HUES64 (cell line): ENCODE data around the gene L3MBTL4.

Experiments
- H3K27ac ChIP-seq: 2 replicates; pipeline ENCODE4 v1.7.0; 2013; ENCODE audit warnings: low read depth, low read length, inconsistent platforms
- H3K27me3 ChIP-seq: 2 replicates; pipeline ENCODE4 v1.6.1; 2013; ENCODE audit warnings: mild to moderate bottlenecking, low read length; ENCODE audit not compliant: insufficient read depth
- H3K36me3 ChIP-seq: 2 replicates; pipeline ENCODE4 v1.6.1; 2013; ENCODE audit warnings: mild to moderate bottlenecking, low read length; ENCODE audit not compliant: insufficient read depth
- H3K4me1 ChIP-seq: 2 replicates; pipeline ENCODE4 v1.6.1; 2013; ENCODE audit warnings: mild to moderate bottlenecking, low read length, moderate library complexity; ENCODE audit not compliant: insufficient read depth
- H3K4me3 ChIP-seq: 2 replicates; pipeline ENCODE4 v1.5.1; 2013; ENCODE audit warnings: mild to moderate bottlenecking, low read length, moderate library complexity
- H3K9ac ChIP-seq: 2 replicates; pipeline ENCODE4 v1.6.1; 2013; ENCODE audit warnings: mild to moderate bottlenecking, low read depth, low read length
- H3K9me3 ChIP-seq: 2 replicates; pipeline ENCODE4 v1.6.1; 2013; ENCODE audit warnings: low read depth, low read length; ENCODE audit not compliant: insufficient read depth
- WGBS: fragments of 150-250, 120-280 bp; methylation state at CpG from one replicate; pipeline ENCODE4 v1.1.7; 2013; ENCODE audit warnings: missing lambda C conversion rate; 5-methylcytosine and 5-hydroxymethylcytosine counted together

Gene L3MBTL4

DNA sequence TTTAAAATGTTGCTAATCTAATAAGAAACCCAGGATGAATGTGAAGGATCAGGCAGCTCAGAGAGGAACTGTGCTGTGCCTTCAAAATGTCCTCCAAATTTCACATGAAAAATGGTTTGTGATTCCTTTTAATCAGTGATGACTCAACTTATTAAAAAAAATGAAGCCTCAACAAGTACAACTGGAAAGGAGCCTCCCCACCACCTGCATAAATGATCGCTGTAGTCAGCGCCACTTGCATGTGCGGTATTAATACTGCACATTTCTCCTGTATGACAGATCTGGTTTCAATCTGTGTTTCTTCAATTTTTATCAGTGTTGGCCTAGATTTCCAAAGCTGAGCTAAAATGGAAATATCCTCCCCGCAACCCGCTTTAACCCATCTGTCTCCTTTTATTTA, 404.4 kb downstream of the L3MBTL4 start:
- Histone ChIP-seq H3K9me3 (no peaks in the 10 kb centered on the region), H3K9ac (no peak overlapping the region), H3K27me3 (no peaks in the 10 kb centered on the region), H3K27ac (no peak overlapping the region), H3K4me1 (peaks cover 6% of the 10 kb centered on the region), H3K4me3 (no peak overlapping the region), H3K36me3 (no peaks in the 10 kb centered on the region)
- 97% methylated on average over 5 of the region's 5 CpGs for WGBS

DNA sequence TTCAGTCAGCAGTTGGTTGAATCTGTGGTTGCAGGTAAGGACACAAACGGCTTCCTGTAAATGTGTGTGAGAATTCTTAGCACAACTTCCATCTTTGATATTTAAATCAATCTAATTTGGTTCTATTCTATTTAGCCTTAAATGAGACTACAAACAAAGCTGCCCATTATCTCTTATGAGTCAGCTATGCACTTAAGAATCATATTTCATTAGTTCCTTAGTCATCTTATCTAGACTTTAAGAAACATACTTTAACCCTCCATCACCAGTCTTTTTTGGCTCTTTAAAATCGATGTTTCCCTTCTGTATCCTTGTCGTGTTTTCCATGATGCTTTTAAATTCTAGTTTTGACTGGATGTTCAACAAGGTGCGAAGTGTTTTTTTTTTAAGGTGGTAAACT, 405.0 kb downstream of the L3MBTL4 start:
- WGBS, result 97% methylated on average over 3 of the region's 4 CpGs
- Histone ChIP-seq H3K4me3 (no peak overlapping the region), H3K4me1 (peaks cover 6% of the 10 kb centered on the region), H3K36me3 (no peaks in the 10 kb centered on the region), H3K9ac (no peak overlapping the region), H3K9me3 (no peaks in the 10 kb centered on the region), H3K27ac (no peak overlapping the region), H3K27me3 (no peaks in the 10 kb centered on the region)

DNA sequence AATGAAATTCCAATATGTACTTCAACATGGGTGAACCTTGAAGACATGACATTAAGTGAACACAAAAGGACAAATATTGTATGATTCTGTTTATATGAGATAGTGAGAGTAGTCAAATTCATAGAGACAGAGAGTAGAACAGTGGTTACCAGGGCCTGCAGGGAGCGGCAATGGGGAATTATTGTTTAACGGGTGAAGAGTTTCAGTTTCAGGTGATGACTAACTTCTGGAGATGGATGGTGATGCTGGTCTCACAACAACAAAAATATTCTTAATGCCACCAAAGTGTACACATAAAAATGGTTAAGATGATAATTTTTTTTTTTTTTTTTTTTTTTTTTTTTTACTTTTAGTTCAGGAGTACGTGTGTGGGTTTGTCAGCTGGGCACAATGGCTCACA, 410.0 kb downstream of the L3MBTL4 start:
- Histone ChIP-seq H3K27ac (no peak overlapping the region), H3K27me3 (no peaks in the 10 kb centered on the region), H3K4me1 (peaks cover 4% of the 10 kb centered on the region), H3K4me3 (no peak overlapping the region), H3K36me3 (no peaks in the 10 kb centered on the region), H3K9ac (no peak overlapping the region), H3K9me3 (peaks cover 1% of the 10 kb centered on the region; the same call in 1 of the 2 replicates)
- WGBS, result 100% methylated on average over 3 of the region's 3 CpGs

DNA sequence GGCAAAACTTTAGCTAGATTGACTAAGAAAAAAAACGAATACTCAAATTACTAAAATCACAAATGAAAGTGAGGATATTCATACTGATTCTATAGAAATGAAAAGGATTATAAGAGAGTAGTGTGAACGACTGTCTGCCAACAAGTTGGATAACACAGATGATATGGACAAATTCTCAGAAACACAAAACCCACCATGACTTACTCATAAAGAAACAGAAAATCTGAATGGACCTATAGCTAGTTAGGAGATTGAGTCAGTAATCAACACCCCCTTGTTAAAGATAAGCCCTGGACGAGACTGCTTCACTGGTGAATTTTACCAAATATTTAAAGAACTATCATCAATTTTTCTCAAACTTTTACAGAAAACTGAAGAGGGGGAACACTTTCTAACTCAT, 410.6 kb downstream of the L3MBTL4 start:
- WGBS, result 67% methylated on average over 1 of the region's 3 CpGs
- no peak overlapping the region for H3K4me3 ChIP-seq
- H3K9me3 ChIP-seq, result peaks cover 5% of the 10 kb centered on the region

DNA sequence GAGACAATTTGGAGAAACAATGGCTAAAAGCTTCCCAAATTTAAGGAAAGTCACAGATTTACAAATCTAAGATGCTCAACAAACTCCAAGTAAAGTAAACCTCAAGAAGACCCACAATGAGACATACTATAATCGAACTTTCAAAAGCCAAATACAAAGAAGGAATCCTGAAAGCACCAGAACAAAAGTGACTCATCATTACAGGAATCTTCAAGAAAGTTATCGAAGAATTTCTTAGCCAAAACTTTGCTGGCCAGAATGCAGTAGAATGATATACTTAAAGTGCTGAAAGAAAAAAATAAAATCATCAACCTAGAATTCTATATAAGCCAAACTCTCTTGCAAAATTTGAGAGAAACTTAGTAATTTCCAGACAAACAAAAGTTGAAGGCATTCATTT, 412.8 kb downstream of the L3MBTL4 start:
- 94% methylated on average over 2 of the region's 2 CpGs for WGBS
- Histone ChIP-seq H3K4me1 (peaks cover 14% of the 10 kb centered on the region), H3K9me3 (peaks cover 5% of the 10 kb centered on the region), H3K27me3 (no peaks in the 10 kb centered on the region), H3K4me3 (no peak overlapping the region), H3K9ac (no peak overlapping the region), H3K36me3 (no peaks in the 10 kb centered on the region), H3K27ac (no peak overlapping the region)

More for the DNA sequence above, 410.6 kb downstream of the L3MBTL4 start:
- Histone ChIP-seq H3K36me3 (no peaks in the 10 kb centered on the region), H3K4me1 (no peaks in the 10 kb centered on the region), H3K27me3 (no peaks in the 10 kb centered on the region), H3K9ac (no peak overlapping the region), H3K27ac (no peak overlapping the region)

DNA sequence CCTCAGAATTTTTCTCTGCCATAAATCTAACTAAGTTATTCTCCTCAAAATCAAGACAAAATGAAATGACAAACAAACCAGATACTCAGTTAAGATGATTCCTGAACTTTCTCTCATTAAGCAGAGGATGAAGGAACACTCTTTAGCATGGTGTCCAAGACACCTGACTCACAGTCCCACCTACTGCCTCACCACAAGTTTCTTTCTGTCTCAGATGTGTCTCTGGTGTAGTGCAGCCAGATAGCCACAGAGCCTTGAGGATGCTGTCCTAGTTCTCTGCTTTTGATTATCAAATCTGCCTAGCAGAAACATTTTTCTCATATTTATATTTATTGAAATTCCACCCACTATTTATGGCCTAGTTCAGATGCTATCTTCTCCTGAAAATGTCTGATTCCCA, 415.8 kb downstream of the L3MBTL4 start:
- H3K36me3 ChIP-seq, result no peaks in the 10 kb centered on the region
- no peak overlapping the region for H3K27ac ChIP-seq
- H3K9me3 ChIP-seq, result peaks cover 5% of the 10 kb centered on the region
- no peak overlapping the region for H3K4me3 ChIP-seq
- H3K4me1 ChIP-seq, result peaks cover 35% of the 10 kb centered on the region
- no peak overlapping the region for H3K9ac ChIP-seq
- peaks cover 3% of the 10 kb centered on the region; the same call in 1 of the 2 replicates for H3K27me3 ChIP-seq

DNA sequence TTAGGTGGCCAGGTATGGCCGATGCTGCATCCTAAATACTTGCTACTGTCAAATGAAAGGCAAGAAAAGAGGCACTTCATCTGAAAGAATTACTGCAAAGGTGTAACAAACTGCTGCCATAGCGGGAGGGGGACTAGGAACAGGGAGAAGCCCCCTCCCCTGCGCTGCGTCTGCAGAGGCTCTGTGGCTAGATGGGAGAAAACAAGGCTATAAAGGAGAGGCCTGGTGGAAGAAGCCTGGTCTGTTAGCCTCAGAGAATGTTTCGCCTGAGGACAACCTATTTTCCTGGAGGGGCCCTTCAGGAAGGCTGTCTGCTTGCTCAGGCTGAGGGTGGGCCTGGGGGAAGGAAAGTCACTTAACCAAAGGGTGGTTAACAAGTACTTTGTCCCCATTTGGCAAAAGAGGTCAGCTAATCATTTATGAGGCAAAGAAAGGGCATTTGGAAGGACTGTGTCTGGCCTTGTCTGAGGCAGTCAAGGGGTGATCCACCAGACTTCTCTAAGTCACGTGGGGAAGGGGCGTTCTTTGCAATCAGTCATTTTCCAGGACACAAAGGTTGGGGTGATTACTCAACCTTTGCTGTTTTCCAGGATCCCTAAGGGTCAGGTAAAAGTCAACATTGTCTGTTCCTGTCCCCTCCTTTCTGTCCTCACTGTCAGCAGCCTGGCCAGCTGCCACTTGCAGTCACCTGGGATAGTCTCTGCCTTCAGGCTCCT, 416.4 kb downstream of the L3MBTL4 start:
- peaks cover 5% of the 10 kb centered on the region for H3K9me3 ChIP-seq
- 79% methylated on average over 7 of the region's 7 CpGs for WGBS

DNA sequence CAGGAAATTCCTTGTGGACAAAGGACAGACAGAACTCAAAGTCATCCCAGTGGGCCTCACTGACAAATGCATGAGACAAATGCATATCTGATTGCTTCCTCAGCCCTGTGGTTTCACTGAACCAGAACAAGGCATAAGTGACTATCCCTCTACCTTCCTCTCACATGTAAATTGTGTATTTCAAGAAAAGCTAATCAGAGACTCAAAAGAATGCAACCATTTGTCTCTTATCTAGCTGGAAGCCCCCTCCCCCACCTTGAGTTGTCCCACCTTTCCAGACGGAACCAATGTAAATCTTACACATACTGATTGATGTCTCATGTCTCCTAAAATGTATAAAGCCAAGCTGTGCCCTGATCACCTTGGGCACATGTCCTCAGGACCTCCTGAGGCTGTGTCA, 417.4 kb downstream of the L3MBTL4 start:
- Histone ChIP-seq H3K36me3 (no peaks in the 10 kb centered on the region), H3K9ac (no peak overlapping the region), H3K27ac (no peak overlapping the region), H3K9me3 (peaks cover 5% of the 10 kb centered on the region), H3K4me1 (peaks cover 35% of the 10 kb centered on the region), H3K27me3 (peaks cover 3% of the 10 kb centered on the region; the same call in 1 of the 2 replicates), H3K4me3 (no peak overlapping the region)
- 34% methylated on average over 1 of the region's 1 CpG for WGBS

More for the DNA sequence above, 416.4 kb downstream of the L3MBTL4 start:
- no peak overlapping the region for H3K27ac ChIP-seq
- H3K9ac ChIP-seq, result no peak overlapping the region
- H3K27me3 ChIP-seq, result peaks cover 3% of the 10 kb centered on the region; the same call in 1 of the 2 replicates
- no peaks in the 10 kb centered on the region for H3K36me3 ChIP-seq
- peaks cover 35% of the 10 kb centered on the region for H3K4me1 ChIP-seq
- no peak overlapping the region for H3K4me3 ChIP-seq

DNA sequence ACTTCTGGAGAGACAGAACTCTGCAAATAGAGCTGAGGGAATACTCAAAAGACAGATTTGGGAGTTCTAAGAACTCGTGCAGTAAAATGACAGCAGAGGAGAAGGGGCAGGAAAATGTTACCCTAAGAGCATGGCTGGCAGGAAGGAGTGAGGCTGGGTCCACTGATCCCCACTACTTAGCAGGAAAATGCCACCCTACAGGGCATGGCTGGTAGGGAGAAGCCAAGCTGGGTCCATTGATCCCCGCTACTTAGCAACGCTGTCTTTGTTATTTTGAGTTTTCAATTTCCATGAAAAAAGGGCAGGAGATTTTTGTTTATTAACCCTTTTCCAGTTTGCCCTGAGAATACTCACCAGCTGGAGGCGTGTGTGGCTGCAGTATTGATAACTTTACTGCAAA, 419.1 kb downstream of the L3MBTL4 start:
- H3K9me3 ChIP-seq, result peaks cover 5% of the 10 kb centered on the region

DNA sequence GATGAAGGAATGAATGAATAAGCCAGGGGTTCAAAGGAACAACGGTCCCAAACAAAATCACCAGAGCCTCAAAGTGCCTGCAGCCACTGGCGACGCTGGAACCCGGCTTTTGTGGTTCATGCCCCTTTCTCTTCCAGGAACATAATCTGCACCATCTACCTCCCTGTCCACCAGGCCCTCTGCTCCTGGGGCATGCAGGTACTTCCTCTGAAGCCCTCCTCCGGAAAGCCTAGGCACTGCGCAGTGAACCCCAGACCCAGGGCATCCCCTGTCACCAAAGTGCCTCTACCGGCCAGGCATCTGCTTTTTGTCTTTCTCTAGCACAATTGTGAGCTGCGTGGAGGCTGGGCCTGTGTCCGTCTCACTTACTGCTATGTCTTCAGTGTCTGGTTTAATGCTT, 420.8 kb downstream of the L3MBTL4 start:
- Histone ChIP-seq H3K4me1 (peaks cover 35% of the 10 kb centered on the region), H3K4me3 (no peak overlapping the region), H3K36me3 (no peaks in the 10 kb centered on the region), H3K9me3 (no peaks in the 10 kb centered on the region), H3K27ac (no peak overlapping the region), H3K9ac (no peak overlapping the region), H3K27me3 (peaks cover 3% of the 10 kb centered on the region; the same call in 1 of the 2 replicates)
- 94% methylated on average over 9 of the region's 9 CpGs for WGBS

More for the DNA sequence above, 419.1 kb downstream of the L3MBTL4 start:
- H3K9ac ChIP-seq, result no peak overlapping the region
- H3K4me1 ChIP-seq, result peaks cover 35% of the 10 kb centered on the region
- H3K4me3 ChIP-seq, result no peak overlapping the region
- no peaks in the 10 kb centered on the region for H3K36me3 ChIP-seq
- peaks cover 3% of the 10 kb centered on the region; the same call in 1 of the 2 replicates for H3K27me3 ChIP-seq
- no peak overlapping the region for H3K27ac ChIP-seq
- 33% methylated on average over 3 of the region's 4 CpGs for WGBS

DNA sequence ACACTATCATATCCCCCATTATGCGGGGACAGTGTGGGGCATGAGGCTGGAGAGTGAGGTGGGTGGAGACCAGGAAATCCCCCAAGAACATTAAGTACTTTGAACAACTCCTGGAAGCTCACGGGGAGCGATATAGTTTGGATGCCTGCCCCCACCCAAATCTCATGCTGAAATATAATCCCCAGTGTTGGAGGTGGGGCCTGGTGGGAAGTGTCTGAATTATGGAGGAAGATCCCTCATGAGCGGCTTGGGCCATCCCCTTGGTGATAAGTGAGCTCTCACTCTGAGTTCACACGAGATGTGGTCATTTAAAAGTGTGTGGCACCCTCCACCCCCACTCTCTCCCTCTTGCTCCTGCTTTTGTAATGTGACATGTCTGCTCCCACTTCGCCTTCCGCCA, 422.3 kb downstream of the L3MBTL4 start:
- no peak overlapping the region for H3K4me3 ChIP-seq
- H3K36me3 ChIP-seq, result no peaks in the 10 kb centered on the region
- H3K27me3 ChIP-seq, result peaks cover 3% of the 10 kb centered on the region; the same call in 1 of the 2 replicates
- H3K9me3 ChIP-seq, result no peaks in the 10 kb centered on the region
- H3K27ac ChIP-seq, result no peak overlapping the region
- H3K4me1 ChIP-seq, result peaks cover 26% of the 10 kb centered on the region
- H3K9ac ChIP-seq, result no peak overlapping the region
- WGBS, result 94% methylated on average over 6 of the region's 7 CpGs
